Memory B cell (primary cell): ENCODE data around the gene THSD7B.

Source experiments
- ATAC-seq: fragments of 150-1000 bp; cut with Tn5 transposase; 2 replicates; pipeline ENCODE4 v1.10.0; 2021; ENCODE audit warnings: low read depth, mild to moderate bottlenecking, moderate library complexity
- DNase-seq, 2 donors: peaks; one replicate each; pipeline ENCODE4 v3.0.0; 2022; ENCODE audit warnings: low spot score in 2 of 2
- H3K27ac Mint-ChIP-seq: one replicate; pipeline ENCODE4 v1.8.0; 2022; ENCODE audit warnings: mild to moderate bottlenecking, moderate library complexity, mixed read lengths
- H3K27me3 Mint-ChIP-seq: one replicate; pipeline ENCODE4 v1.8.0; 2022; ENCODE audit warnings: mixed read lengths
- H3K36me3 Mint-ChIP-seq: one replicate; pipeline ENCODE4 v1.8.0; 2022; ENCODE audit warnings: mild to moderate bottlenecking, mixed read lengths
- H3K4me1 Mint-ChIP-seq: one replicate; pipeline ENCODE4 v1.8.0; 2022; ENCODE audit warnings: mixed read lengths
- H3K4me3 Mint-ChIP-seq: one replicate; pipeline ENCODE4 v1.8.0; 2022; ENCODE audit warnings: mild to moderate bottlenecking, moderate library complexity, mixed read lengths
- H3K9me3 Mint-ChIP-seq: one replicate; pipeline ENCODE4 v1.8.0; 2022; ENCODE audit warnings: mixed read lengths

The THSD7B gene

DNA sequence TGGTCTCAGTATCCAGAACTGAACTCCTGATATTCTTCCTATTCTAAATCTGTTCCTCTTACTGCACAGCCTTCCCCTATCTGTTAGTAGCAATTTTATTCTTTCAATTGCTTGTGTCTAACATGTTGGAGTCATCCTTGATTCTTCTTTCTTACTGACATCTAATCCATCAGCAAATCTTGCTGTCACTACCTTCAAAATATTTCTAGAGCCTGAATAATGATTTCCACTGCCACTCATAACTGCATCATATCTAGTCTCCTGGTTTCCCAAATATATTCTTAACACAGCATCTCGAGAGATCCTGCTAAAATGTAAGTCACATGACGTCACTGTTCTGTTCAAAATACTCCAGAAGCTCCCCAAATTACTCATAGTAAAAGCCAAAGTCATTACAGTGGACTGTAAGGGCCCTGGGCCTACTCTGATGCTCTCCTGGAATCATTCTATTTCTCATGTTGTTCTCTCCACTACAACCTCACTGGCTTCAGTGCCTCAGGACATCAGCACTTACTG lies 95.2 kb downstream of the THSD7B start:
- Mint-ChIP-seq H3K9me3 (no peaks in the 10 kb centered on the region), H3K36me3 (no peaks in the 10 kb centered on the region), H3K27me3 (no peaks in the 10 kb centered on the region), H3K27ac (no peak overlapping the region), H3K4me1 (no peaks in the 10 kb centered on the region), H3K4me3 (no peak overlapping the region)
- DNase-seq (no peak), ATAC-seq (no peak)

DNA sequence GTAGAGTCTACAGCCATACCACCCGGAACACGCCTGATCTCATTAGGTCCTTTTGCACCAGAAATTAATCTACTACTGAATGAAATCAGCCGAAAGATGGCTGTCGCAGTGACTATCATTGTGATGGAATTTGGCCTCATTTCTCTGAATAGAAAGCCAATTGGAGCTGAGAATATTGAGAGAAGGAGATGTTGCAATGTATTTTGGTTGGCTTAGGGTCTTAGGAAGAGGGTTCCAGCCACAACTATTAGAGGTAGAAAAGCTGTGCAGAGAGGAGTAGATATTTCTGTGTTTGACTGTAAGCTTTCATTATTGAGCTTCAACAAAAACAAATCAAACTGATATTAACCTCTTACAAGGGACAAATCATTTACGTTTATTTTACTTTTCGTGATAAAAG lies 98.1 kb downstream of the THSD7B start:
- H3K36me3 Mint-ChIP-seq, result no peaks in the 10 kb centered on the region
- H3K9me3 Mint-ChIP-seq, result no peaks in the 10 kb centered on the region
- H3K4me3 Mint-ChIP-seq, result no peak overlapping the region
- H3K27ac Mint-ChIP-seq, result no peak overlapping the region
- no peaks in the 10 kb centered on the region for H3K27me3 Mint-ChIP-seq
- ATAC-seq (no peak), DNase-seq (no peak)
- H3K4me1 Mint-ChIP-seq, result no peaks in the 10 kb centered on the region

DNA sequence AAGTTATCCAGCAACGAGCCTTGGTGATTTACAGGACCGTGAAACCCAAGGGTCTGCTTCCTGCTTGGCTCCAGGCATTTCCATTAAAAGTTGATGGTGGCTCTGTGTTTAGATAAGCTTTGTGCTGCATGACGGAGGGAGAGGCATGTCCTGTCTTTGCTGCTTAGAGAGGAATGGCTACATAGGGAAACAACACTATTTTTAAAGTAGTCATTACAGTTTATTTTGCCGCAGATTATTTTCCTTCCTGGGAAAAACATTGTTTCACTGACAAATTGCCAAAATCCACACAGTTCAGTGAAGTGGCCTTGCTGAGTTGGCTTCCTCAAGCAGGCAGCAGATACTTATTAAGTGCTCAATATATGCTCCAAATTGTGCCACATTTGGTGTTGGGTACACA lies 98.5 kb downstream of the THSD7B start:
- no peaks in the 10 kb centered on the region for H3K36me3 Mint-ChIP-seq
- no peaks in the 10 kb centered on the region for H3K27me3 Mint-ChIP-seq
- no peak overlapping the region for H3K27ac Mint-ChIP-seq
- H3K9me3 Mint-ChIP-seq, result no peaks in the 10 kb centered on the region
- ATAC-seq (no peak), DNase-seq (no peak)
- H3K4me1 Mint-ChIP-seq, result no peaks in the 10 kb centered on the region
- H3K4me3 Mint-ChIP-seq, result no peak overlapping the region

DNA sequence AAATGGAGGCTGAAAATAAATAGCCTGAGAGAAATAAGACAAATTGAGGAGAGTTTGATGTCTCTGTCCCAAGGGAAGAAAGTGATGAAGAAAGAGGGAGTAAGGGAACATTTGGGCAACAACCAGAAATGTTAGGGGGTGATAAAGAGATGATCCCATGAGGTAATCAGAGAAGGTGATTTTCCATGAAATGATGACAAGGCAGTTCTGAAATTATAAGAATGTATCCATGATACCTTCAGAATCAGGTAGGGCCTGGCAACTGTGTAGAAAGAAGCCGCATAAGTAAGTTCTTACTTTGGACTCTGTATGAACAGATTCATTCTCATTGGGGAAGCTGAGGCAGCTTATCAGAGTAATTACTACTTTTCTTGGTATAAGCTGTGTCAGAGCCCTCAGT lies 106.1 kb downstream of the THSD7B start:
- H3K9me3 Mint-ChIP-seq, result peaks cover 2% of the 10 kb centered on the region
- no peak overlapping the region for H3K4me3 Mint-ChIP-seq
- no peak for DNase-seq
- no peaks in the 10 kb centered on the region for H3K36me3 Mint-ChIP-seq
- H3K4me1 Mint-ChIP-seq, result no peaks in the 10 kb centered on the region
- no peak for ATAC-seq
- peaks cover 2% of the 10 kb centered on the region for H3K27me3 Mint-ChIP-seq
- H3K27ac Mint-ChIP-seq, result no peak overlapping the region

DNA sequence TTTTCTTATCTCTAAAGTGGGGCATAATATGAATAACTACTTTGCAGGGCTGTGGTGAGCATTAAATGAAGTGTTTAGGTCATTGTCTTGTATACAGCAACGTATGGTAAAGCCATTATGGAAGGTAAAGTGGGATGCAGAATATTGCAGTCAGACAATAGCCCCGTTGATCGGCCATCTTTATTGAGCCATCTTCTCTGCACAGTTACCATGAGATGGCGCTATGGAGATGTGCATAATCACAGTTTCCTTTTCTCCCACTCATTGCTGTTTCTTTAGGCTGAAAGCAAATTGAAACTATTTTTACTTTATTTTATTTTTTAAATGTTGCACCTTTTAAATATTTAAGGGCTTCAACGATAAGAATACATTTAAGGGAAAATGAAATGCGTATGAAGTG lies 108.9 kb downstream of the THSD7B start:
- H3K36me3 Mint-ChIP-seq, result no peaks in the 10 kb centered on the region
- H3K9me3 Mint-ChIP-seq, result peaks cover 2% of the 10 kb centered on the region
- no peak overlapping the region for H3K4me3 Mint-ChIP-seq
- H3K27me3 Mint-ChIP-seq, result peaks cover 2% of the 10 kb centered on the region
- no peak for ATAC-seq
- H3K27ac Mint-ChIP-seq, result no peak overlapping the region
- no peaks in the 10 kb centered on the region for H3K4me1 Mint-ChIP-seq
- DNase-seq, result no peak

DNA sequence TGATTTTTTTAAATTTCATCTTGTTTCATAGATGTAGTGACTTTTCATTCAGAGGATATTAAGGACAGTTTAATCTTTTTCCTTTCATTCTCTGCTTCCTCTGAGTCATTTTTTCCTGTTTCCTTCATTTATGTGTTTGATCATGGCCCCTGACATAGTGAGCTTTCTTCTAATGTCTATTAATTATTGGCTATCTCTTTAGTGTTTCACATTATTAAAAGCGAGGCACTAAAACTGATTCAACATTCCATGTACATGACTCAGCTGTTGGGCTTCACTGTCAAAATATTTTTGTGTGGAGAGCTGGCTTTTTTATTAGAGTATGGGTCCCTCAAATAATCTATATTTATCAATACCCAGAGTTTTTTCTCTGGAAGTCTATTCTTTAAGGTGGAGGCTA lies 125.8 kb downstream of the THSD7B start:
- Mint-ChIP-seq H3K27ac (no peak overlapping the region), H3K36me3 (no peaks in the 10 kb centered on the region), H3K4me1 (no peaks in the 10 kb centered on the region), H3K4me3 (no peak overlapping the region), H3K9me3 (no peaks in the 10 kb centered on the region), H3K27me3 (no peaks in the 10 kb centered on the region)
- ATAC-seq (no peak), DNase-seq (no peak)

DNA sequence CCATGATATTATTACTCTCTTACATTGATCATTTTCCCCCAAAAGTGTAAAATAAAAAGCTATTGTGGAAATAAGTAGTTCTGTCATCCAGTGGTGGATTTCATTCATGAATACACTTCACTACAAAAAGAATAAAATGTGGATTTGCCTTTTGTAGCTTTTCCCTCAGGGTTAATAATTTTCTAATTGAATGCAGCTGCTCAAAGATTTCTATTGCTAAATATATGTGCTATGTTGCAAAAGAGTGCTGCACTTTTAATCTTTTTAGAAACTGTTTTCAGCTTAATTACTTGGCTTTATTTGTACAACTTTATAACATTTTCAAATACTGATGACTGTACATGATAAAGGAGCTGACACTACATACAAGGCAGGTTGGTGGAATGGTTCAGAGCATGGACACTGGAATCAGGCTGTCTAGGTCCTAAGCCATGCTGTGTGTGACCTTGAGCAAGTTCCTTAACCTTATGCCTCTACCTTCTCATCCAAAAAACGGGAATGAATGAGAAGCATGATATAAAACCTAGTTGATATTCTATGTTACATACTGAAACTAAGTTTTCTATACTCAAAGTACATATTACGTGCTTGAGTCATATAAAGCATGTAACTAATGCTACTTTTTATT lies 128.8 kb downstream of the THSD7B start:
- DNase-seq (no peak), ATAC-seq (no peak)
- Mint-ChIP-seq H3K4me1 (no peaks in the 10 kb centered on the region), H3K4me3 (no peak overlapping the region), H3K36me3 (no peaks in the 10 kb centered on the region), H3K27ac (no peak overlapping the region), H3K9me3 (no peaks in the 10 kb centered on the region), H3K27me3 (no peaks in the 10 kb centered on the region)

DNA sequence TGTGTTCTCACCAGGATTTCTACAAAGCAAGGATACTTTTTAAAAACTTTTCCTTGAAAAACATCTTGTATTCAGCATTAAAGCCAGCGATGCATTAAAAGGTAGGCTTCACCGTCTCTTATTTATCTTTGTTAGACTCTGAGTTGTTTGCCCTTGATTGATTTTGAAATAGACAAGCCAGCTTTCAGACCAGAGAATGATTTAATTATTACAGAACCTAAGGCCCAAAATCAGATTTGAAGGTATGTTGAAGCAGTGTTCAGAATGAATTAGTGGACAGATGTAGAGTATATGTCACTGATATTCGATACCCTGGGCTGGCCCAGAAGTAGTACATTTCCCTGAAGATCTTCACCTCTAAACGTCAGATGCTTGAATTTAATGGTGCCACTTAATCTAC lies 136.4 kb downstream of the THSD7B start:
- Mint-ChIP-seq H3K27me3 (no peaks in the 10 kb centered on the region), H3K36me3 (no peaks in the 10 kb centered on the region), H3K27ac (no peak overlapping the region), H3K9me3 (no peaks in the 10 kb centered on the region), H3K4me3 (no peak overlapping the region), H3K4me1 (no peaks in the 10 kb centered on the region)
- no peak for DNase-seq
- no peak for ATAC-seq

DNA sequence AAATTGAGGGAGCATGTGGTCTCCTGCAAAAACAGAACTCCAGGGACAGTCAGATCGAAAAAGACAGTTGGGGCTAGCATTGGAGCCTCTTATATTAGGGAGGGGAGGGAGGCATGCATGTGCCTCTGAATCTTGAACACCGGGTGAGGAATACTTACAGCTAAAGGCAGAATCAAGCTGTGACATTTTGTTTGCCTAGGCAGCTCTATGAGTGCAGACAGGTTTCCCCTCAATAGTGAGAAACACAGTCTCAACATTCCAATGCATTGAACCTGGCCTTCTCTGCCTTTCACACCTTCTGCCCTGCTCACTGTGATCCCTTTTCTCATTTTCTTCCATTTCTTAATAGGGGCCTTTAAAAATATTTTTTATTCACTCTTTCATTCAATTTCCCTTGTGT lies 140.4 kb downstream of the THSD7B start:
- no peaks in the 10 kb centered on the region for H3K27me3 Mint-ChIP-seq
- no peaks in the 10 kb centered on the region for H3K36me3 Mint-ChIP-seq
- ATAC-seq (no peak), DNase-seq (no peak)
- no peaks in the 10 kb centered on the region for H3K9me3 Mint-ChIP-seq
- H3K27ac Mint-ChIP-seq, result no peak overlapping the region
- no peaks in the 10 kb centered on the region for H3K4me1 Mint-ChIP-seq
- H3K4me3 Mint-ChIP-seq, result no peak overlapping the region

DNA sequence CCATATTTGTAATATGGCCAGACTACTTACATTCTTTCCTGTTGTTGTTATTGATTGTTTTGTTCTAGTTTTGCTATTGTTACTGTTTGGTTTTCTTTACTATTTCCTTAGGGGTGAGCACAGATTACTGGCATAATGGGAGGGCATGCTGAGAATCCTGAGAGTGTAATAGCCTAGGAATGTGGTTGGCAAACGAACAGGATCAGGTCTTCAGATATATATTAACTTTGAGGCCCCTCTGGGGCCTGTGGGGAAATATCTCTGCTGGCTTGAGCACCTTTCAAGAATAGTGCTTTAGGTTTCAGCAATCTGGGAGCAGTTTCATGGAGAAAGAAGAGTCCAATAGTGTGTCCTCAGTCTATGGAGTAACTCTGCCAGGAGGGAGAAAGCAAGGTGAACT lies 144.4 kb downstream of the THSD7B start:
- Mint-ChIP-seq H3K4me1 (no peaks in the 10 kb centered on the region), H3K36me3 (no peaks in the 10 kb centered on the region), H3K9me3 (peaks cover 5% of the 10 kb centered on the region), H3K27ac (no peak overlapping the region), H3K27me3 (peaks cover 1% of the 10 kb centered on the region), H3K4me3 (no peak overlapping the region)
- no peak for ATAC-seq
- no peak for DNase-seq

DNA sequence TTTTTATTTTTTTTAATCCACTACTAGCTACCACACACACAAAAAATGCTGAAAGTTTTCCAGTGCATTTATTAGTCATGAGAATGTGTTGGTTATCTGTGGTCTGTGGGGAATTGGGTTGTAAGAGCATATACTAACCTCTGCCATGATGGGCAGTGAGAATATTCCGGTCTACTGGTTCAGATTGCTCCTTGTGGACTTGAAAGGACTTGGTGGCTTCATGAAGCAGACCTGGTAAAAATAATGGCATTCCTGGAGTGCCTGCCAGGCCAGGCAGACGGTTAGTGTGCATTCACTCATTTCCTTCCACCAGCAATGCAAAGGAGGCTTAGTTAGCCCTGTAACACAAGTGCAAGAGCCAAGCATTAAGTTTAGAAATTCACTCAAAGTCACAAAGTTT lies 150.8 kb downstream of the THSD7B start:
- Mint-ChIP-seq H3K36me3 (no peaks in the 10 kb centered on the region), H3K9me3 (peaks cover 5% of the 10 kb centered on the region), H3K4me1 (no peaks in the 10 kb centered on the region), H3K4me3 (no peak overlapping the region), H3K27me3 (peaks cover 1% of the 10 kb centered on the region), H3K27ac (no peak overlapping the region)
- DNase-seq, result no peak
- ATAC-seq, result no peak

DNA sequence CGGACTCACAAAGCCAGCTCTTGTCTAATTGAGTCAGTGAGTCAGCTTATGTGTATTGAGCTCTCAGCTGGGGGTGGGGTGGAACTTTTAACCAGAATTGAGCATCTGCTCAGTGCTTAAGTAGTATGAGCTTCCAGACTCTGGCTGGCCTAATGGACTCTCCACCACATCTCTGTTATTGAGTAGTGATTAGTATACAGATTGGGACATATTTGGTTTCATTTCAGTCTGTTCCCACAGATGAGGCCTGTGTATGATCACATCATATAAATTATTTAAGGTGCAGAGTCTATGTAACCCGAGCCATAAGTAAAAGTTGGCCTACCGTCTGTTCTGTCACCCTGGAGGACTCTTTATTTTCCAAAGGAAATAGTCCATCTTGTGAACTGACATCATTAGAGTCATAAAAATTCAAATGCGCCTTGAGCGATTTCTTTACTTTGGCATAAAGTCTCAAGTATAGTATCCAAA lies 152.1 kb downstream of the THSD7B start:
- Mint-ChIP-seq H3K36me3 (no peaks in the 10 kb centered on the region), H3K9me3 (peaks cover 4% of the 10 kb centered on the region), H3K4me1 (no peaks in the 10 kb centered on the region), H3K27me3 (no peaks in the 10 kb centered on the region), H3K4me3 (no peak overlapping the region), H3K27ac (no peak overlapping the region)
- DNase-seq (no peak), ATAC-seq (no peak)

DNA sequence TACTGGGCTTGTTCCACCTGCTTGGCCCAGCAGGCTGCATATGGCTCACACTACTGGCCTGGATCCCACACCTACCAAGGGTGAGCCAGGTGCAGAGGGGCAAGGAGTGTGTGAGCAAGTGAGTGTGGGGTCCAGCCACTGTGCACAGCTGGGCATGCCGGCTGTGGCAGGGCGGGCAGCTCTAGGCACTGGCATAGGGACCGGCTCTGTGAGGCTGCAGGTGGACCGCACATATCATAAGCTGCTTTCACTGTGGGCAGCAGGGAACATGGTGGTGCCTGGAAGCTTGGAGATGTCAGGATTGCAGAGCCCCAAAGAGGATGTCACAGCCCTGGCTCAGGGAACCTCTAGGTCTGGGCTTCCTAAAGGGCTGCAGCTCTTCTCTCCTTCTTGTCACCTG lies 154.3 kb downstream of the THSD7B start:
- Mint-ChIP-seq H3K4me3 (no peak overlapping the region), H3K9me3 (peaks cover 3% of the 10 kb centered on the region), H3K4me1 (no peaks in the 10 kb centered on the region), H3K27me3 (no peaks in the 10 kb centered on the region), H3K36me3 (no peaks in the 10 kb centered on the region), H3K27ac (no peak overlapping the region)
- DNase-seq, result no peak
- no peak for ATAC-seq

DNA sequence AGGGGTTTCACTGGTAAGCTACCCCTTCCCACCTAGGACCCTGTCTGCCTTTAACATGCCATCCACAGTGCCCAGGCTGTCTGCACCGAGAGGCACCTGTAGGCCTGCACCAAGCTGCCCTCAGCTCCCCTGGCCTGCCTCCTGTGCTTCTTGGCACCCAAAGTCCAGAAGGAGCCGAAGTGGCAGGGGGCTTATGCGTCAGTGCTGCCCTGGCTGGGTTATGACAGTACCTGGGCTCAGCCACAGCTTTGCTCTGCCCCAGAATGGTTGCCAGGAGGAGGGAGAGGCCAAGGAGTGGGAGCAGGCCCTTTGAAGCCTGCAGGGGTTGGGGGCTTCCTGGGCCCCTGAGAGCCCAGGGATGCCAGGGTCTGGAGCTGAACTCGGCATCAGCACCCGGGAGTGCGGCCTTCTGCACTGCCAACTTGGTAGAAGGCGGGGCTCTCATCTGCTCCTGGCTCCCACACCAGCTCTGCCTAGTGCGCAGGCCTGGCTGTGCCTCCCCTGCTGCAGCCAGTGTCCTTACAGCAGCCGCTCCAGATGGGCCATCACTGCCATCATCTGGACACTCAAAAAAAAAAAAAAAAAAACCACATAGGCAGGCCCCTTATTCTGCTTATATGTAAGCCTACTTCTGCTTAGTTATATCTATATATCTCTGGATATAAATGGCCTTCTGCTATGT lies 155.4 kb downstream of the THSD7B start:
- Mint-ChIP-seq H3K4me3 (no peak overlapping the region), H3K36me3 (no peaks in the 10 kb centered on the region), H3K27me3 (no peaks in the 10 kb centered on the region), H3K9me3 (peaks cover 4% of the 10 kb centered on the region), H3K4me1 (no peaks in the 10 kb centered on the region), H3K27ac (no peak overlapping the region)
- ATAC-seq (no peak), DNase-seq (no peak)

DNA sequence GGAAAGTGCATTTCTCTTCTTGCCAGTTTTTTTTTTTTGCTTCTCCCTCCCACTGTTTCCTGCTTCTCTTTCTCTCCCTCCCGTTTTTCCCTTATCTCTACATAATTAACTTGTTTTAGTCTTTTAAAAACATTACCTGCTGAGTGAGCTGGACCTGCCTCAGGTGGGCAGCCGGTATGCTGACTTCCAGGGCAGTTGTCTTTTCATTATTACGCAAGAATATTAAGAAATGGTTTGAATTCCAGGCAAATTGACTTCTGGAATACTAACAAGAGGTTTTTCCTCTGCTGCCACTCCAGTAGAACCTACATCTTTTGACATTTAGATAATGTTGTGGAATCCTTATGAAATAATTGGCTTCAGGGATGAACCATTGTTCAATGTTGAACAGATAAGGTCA lies 161.8 kb downstream of the THSD7B start:
- Mint-ChIP-seq H3K27me3 (peaks cover 3% of the 10 kb centered on the region), H3K36me3 (no peaks in the 10 kb centered on the region), H3K27ac (no peak overlapping the region), H3K4me3 (no peak overlapping the region), H3K4me1 (no peaks in the 10 kb centered on the region), H3K9me3 (peaks cover 6% of the 10 kb centered on the region)
- no peak for ATAC-seq
- no peak for DNase-seq
